Gastroesophageal sphincter (tissue), 3 donors: ENCODE results near the gene CD86.

ENCODE experiments used
- POLR2A ChIP-seq, 2 donors: fragments of 450-650 bp; IDR thresholded peaks; one replicate each; pipeline ENCODE4 v1.6.1; 2017; ENCODE audit warnings: antibody characterized with exemption in 2 of 2, mild to moderate bottlenecking in 2 of 2, moderate library complexity in 1 of 2
- POLR2AphosphoS5 ChIP-seq: sonication (generic); formaldehyde crosslinking; IDR thresholded peaks from one replicate; pipeline ENCODE4 v1.6.1; 2017; ENCODE audit warnings: antibody characterized with exemption
- TF ChIP-seq, protein P1 (sequence below), 4 experiments: fragments of 200-600 bp in 2 of 4; fragments of 450-650 bp in 2 of 4; sonication (generic) in 1 of 4; IDR thresholded peaks; one replicate each; pipeline ENCODE4 v1.5.1; 2017 to 2019; ENCODE audit warnings: antibody characterized with exemption in 4 of 4, mild to moderate bottlenecking in 2 of 4, moderate library complexity in 2 of 4

DNA sequence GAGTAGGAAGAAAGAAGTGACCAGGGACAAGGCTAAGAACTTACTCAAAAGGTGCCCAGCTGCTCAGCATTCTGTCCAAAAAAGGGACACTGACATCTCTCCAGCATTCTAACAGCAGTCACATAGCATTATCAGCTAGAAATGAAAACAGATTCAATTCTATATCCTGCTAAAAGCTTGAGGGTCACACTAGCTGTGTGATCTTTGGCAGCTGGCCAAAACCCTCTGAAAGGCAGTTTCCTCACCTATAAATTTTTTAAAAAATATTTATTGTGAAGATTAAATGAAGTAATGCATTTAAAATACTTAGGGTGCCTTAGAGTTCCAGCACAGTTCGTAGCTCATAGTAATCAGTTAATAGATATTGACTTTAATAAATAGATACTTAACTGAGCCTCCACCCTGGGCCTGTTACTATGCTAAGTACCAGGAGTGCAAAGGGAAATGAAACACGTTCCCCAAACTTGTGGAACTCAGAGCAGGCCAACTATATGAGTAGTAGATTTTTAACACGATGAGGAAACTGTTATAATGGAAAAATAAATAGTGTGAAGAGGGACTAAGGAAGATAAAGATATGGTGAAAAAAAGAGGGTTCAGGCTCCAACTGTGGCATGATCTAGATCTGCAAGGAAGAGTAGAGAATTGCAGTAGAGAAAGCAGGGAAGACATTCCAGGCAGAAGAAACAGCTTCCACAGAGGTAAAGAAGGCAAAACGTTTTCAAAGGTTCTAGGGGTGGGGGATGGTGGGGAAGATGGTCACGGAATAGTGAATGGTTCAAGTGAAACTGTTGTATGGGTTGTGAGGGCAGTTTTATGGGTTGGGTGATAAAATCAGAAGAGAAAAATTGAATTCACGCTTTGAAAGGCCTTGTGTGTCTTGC is 11.4 kb downstream of the CD86 start:
- TF ChIP-seq, protein P1, sequence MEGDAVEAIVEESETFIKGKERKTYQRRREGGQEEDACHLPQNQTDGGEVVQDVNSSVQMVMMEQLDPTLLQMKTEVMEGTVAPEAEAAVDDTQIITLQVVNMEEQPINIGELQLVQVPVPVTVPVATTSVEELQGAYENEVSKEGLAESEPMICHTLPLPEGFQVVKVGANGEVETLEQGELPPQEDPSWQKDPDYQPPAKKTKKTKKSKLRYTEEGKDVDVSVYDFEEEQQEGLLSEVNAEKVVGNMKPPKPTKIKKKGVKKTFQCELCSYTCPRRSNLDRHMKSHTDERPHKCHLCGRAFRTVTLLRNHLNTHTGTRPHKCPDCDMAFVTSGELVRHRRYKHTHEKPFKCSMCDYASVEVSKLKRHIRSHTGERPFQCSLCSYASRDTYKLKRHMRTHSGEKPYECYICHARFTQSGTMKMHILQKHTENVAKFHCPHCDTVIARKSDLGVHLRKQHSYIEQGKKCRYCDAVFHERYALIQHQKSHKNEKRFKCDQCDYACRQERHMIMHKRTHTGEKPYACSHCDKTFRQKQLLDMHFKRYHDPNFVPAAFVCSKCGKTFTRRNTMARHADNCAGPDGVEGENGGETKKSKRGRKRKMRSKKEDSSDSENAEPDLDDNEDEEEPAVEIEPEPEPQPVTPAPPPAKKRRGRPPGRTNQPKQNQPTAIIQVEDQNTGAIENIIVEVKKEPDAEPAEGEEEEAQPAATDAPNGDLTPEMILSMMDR (IDR thresholded peaks at IDR 0.05), result no peak
- TF ChIP-seq POLR2A (IDR thresholded peaks at IDR 0.05), result no peak
- no peak for TF ChIP-seq POLR2AphosphoS5
